ENCODE data around the gene OXNAD1. TPM values are rescaled to one million over a fixed set of nuclear protein-coding genes. Genes with fewer than 3 reads are reported as not detected.

Gene OXNAD1
- total RNA-seq, 2 experiments from 2014 or later: 76.8 to 77.1 TPM

DNA sequence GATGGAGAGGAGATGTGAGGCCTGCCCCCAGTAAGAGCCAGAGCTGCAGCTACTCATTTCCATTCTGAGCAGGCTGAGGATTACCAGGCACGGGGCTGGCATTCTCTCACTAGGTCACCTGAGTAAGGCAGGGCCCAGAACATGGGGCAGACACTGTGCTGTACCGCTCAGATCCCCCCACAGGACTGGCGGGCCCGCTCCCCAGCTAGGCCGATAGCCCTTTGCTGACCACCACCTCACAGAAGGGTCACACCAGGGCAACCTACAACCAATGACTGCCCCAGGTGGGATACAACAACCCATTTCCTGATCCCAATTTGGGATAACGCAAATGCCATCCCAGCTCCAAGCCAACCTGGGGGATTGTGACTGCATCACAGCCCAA lies 52.5 kb downstream of the OXNAD1 start:
- H3K9me3 Mint-ChIP-seq: no peaks in the 10 kb centered on the region
- POLR2A ChIA-PET: interaction anchor here (0.9 to 10.1 kb wide), 6 partner anchors 16 to 49 kb away, joined by 3 to 141 read pairs (median 4); no protein-coding TSS in a partner anchor
- no peaks in the 10 kb centered on the region for H3K27me3 Mint-ChIP-seq
- H3K27ac Mint-ChIP-seq: peak overlapping the region; percentile 83
- peaks cover 47% of the 10 kb centered on the region for H3K36me3 Mint-ChIP-seq
- peaks cover 80% of the 10 kb centered on the region for H3K4me1 Mint-ChIP-seq
- no peak for ATAC-seq (ENCODE audit: low read depth)
- no peak for DNase-seq
- H3K4me3 Mint-ChIP-seq: peak overlapping the region; percentile 52

DNA sequence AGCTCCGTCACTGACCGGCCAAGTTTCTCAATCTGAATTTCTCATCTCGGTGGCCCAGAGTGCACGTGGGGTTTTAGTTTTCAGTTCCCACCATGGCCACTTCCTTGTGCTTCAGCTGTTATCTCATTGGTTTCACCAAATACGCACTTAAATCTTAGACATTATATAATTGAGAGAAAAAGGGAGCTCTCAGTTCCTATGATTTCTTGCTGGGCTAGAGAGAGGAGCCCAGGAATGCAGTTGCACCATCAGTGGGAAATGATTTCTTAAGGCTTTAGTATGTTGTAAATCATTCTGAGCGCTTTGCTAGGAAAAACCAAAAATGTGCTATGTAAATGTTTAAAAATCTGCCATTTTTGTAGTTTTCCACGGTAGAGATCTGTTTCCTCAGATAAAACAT lies 53.2 kb downstream of the OXNAD1 start:
- peaks cover 47% of the 10 kb centered on the region for H3K36me3 Mint-ChIP-seq
- H3K4me3 Mint-ChIP-seq: peak overlapping the region; percentile 52
- ATAC-seq (ENCODE audit: low read depth) (no peak), DNase-seq (no peak)
- H3K27ac Mint-ChIP-seq: peak overlapping the region; percentile 83
- peaks cover 78% of the 10 kb centered on the region for H3K4me1 Mint-ChIP-seq
- POLR2A ChIA-PET: interaction anchor here (0.9 to 10.1 kb wide), 5 partner anchors 20 to 50 kb away, joined by 3 to 141 read pairs (median 5); no protein-coding TSS in a partner anchor
- no peaks in the 10 kb centered on the region for H3K9me3 Mint-ChIP-seq
- H3K27me3 Mint-ChIP-seq: no peaks in the 10 kb centered on the region

- DNase-seq (peak; percentile 60), ATAC-seq (ENCODE audit: low read depth) (peak; percentile 83)
- Mint-ChIP-seq H3K9me3 (no peaks in the 10 kb centered on the region), H3K4me3 (peak overlapping the region; percentile 28), H3K36me3 (peaks cover 49% of the 10 kb centered on the region), H3K27me3 (no peaks in the 10 kb centered on the region), H3K27ac (peak overlapping the region; percentile 83), H3K4me1 (peaks cover 71% of the 10 kb centered on the region)
- POLR2A ChIA-PET: interaction anchor here (0.7 to 10.1 kb wide), 5 partner anchors 17 to 54 kb away, joined by 3 to 141 read pairs (median 5); partner anchors contain the start of genes DPH3 and OXNAD1
Measured at GRCh38 chr3:16319307-16319706, 54.3 kb downstream of the OXNAD1 start.

GRCh38 chr3:16319723-16320122 lies 54.7 kb downstream of the OXNAD1 start:
- no peaks in the 10 kb centered on the region for H3K9me3 Mint-ChIP-seq
- peaks cover 68% of the 10 kb centered on the region for H3K4me1 Mint-ChIP-seq
- no peak overlapping the region for H3K4me3 Mint-ChIP-seq
- POLR2A ChIA-PET: interaction anchor here (1.2 to 10.1 kb wide), 3 partner anchors 27 to 55 kb away, joined by 3 to 141 read pairs (median 5); partner anchors contain the start of genes DPH3 and OXNAD1
- peak overlapping the region; percentile 83 for H3K27ac Mint-ChIP-seq
- no peak for ATAC-seq (ENCODE audit: low read depth)
- peaks cover 50% of the 10 kb centered on the region for H3K36me3 Mint-ChIP-seq
- DNase-seq: no peak
- no peaks in the 10 kb centered on the region for H3K27me3 Mint-ChIP-seq

DNA sequence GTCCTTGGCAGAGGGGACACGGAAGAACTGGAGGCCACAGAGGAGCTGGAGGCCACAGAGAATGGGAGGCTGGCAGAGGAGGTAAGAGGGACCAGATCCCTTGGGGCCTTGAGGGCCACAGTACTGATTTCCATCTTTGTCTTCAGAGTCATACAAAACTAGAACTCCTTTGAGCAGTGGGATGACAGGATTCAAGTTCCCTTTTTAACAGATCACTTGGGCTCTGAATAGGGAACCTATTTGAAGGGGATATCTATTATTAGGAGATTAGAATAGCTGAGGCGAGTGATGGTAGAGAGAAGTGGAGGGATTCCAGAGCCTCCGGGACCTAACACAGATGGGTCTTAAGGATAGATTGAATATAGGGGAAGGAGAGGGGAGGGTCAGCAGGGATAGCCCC lies 55.7 kb downstream of the OXNAD1 start:
- peaks cover 62% of the 10 kb centered on the region for H3K4me1 Mint-ChIP-seq
- no peaks in the 10 kb centered on the region for H3K27me3 Mint-ChIP-seq
- H3K27ac Mint-ChIP-seq: peak overlapping the region; percentile 68
- H3K36me3 Mint-ChIP-seq: peaks cover 46% of the 10 kb centered on the region
- no peaks in the 10 kb centered on the region for H3K9me3 Mint-ChIP-seq
- DNase-seq: no peak
- H3K4me3 Mint-ChIP-seq: no peak overlapping the region
- ATAC-seq (ENCODE audit: low read depth): no peak
- POLR2A ChIA-PET: interaction anchor here (1.5 to 1.6 kb wide), 2 partner anchors 17 to 20 kb away, joined by 4 to 6 read pairs; no protein-coding TSS in a partner anchor

- Mint-ChIP-seq H3K27ac (peak overlapping the region; percentile 68), H3K9me3 (no peaks in the 10 kb centered on the region), H3K27me3 (no peaks in the 10 kb centered on the region), H3K36me3 (peaks cover 45% of the 10 kb centered on the region), H3K4me1 (peaks cover 47% of the 10 kb centered on the region), H3K4me3 (no peak overlapping the region)
- no peak for DNase-seq
- no peak for ATAC-seq (ENCODE audit: low read depth)
- POLR2A ChIA-PET: interaction anchor here (0.7 to 2.2 kb wide), 4 partner anchors 16 to 190 kb away, joined by 3 to 6 read pairs (median 5); no protein-coding TSS in a partner anchor
Measured at GRCh38 chr3:16322189-16322588, 57.2 kb downstream of the OXNAD1 start.

- no peak overlapping the region for H3K4me3 Mint-ChIP-seq
- no peak for DNase-seq
- H3K36me3 Mint-ChIP-seq: peaks cover 48% of the 10 kb centered on the region
- no peaks in the 10 kb centered on the region for H3K27me3 Mint-ChIP-seq
- no peaks in the 10 kb centered on the region for H3K9me3 Mint-ChIP-seq
- H3K27ac Mint-ChIP-seq: peak overlapping the region; percentile 56
- H3K4me1 Mint-ChIP-seq: peaks cover 32% of the 10 kb centered on the region
- no peak for ATAC-seq (ENCODE audit: low read depth)
- POLR2A ChIA-PET: interaction anchor here (2.2 kb wide), 1 partner anchor 35 kb away, joined by 6 read pairs; no protein-coding TSS in a partner anchor
Measured at GRCh38 chr3:16323737-16324136, 58.7 kb downstream of the OXNAD1 start.

- Mint-ChIP-seq H3K9me3 (no peaks in the 10 kb centered on the region), H3K27ac (peak overlapping the region; percentile 16), H3K27me3 (no peaks in the 10 kb centered on the region), H3K4me1 (peaks cover 15% of the 10 kb centered on the region), H3K36me3 (peaks cover 53% of the 10 kb centered on the region), H3K4me3 (no peak overlapping the region)
- POLR2A ChIA-PET: interaction anchor here (1.4 kb wide), 1 partner anchor 35 kb away, joined by 5 read pairs; no protein-coding TSS in a partner anchor
- no peak for ATAC-seq (ENCODE audit: low read depth)
- no peak for DNase-seq
Measured at GRCh38 chr3:16325850-16326249, 60.8 kb downstream of the OXNAD1 start.

- no peak for DNase-seq
- Mint-ChIP-seq H3K36me3 (peaks cover 59% of the 10 kb centered on the region), H3K9me3 (peaks cover 4% of the 10 kb centered on the region), H3K27ac (no peak overlapping the region), H3K4me1 (peaks cover 8% of the 10 kb centered on the region), H3K4me3 (no peak overlapping the region), H3K27me3 (no peaks in the 10 kb centered on the region)
- no peak for ATAC-seq (ENCODE audit: low read depth)
- POLR2A ChIA-PET: interaction anchor here (1.4 kb wide), 1 partner anchor 36 kb away, joined by 5 read pairs; no protein-coding TSS in a partner anchor
Measured at GRCh38 chr3:16326724-16327349, 61.8 kb downstream of the OXNAD1 start.

DNA sequence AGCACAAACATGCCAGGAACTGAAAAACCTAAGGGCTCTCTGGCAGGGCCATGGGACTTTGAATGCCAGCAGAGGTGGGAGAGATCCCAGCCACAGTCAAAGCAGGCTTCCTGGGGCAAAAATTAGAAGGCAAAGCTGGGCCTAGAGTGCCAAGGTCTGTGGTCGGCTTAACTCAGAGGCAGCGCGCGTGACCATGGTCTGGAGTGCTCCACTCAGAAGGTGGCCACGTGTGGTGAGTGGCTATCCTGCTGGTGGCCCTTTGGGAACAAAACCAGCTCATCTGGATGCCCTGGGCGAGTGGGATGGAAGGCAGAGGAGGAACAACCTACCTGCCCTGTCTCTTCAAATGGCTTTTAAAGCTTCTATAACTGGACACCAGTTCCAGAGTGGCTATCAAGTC lies 63.1 kb downstream of the OXNAD1 start:
- Mint-ChIP-seq H3K4me1 (peaks cover 15% of the 10 kb centered on the region), H3K27ac (no peak overlapping the region), H3K36me3 (peaks cover 71% of the 10 kb centered on the region), H3K27me3 (no peaks in the 10 kb centered on the region), H3K4me3 (no peak overlapping the region), H3K9me3 (peaks cover 4% of the 10 kb centered on the region)
- POLR2A ChIA-PET: interaction anchor here (1.1 kb wide), 1 partner anchor 15 kb away, joined by 3 read pairs; no protein-coding TSS in a partner anchor
- ATAC-seq (ENCODE audit: low read depth): no peak
- no peak for DNase-seq

GRCh38 chr3:16329036-16329825 lies 64.2 kb downstream of the OXNAD1 start:
- Mint-ChIP-seq H3K9me3 (peaks cover 4% of the 10 kb centered on the region), H3K36me3 (peaks cover 69% of the 10 kb centered on the region), H3K4me3 (no peak overlapping the region), H3K27me3 (no peaks in the 10 kb centered on the region), H3K27ac (peak overlapping the region; percentile 45), H3K4me1 (peaks cover 12% of the 10 kb centered on the region)
- DNase-seq: no peak
- POLR2A ChIA-PET: no interaction called here
- no peak for ATAC-seq (ENCODE audit: low read depth)

DNA sequence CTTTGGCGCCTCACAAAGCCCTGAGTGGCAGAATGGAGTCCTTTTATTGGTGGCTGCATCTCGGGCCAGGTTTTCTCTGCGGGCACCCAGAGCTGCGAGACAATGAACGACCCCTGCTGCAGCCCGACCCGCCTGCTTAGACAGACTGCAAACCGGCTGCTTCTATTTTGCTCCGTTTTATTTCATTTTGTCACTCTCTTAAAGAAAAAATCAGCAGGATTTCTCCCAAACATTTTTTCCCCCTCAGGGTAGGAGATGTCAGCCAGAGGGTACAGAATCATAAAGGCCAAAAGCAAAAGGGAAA lies 64.8 kb downstream of the OXNAD1 start:
- Mint-ChIP-seq H3K27ac (no peak overlapping the region), H3K4me1 (peaks cover 15% of the 10 kb centered on the region), H3K9me3 (peaks cover 4% of the 10 kb centered on the region), H3K36me3 (peaks cover 72% of the 10 kb centered on the region), H3K27me3 (no peaks in the 10 kb centered on the region), H3K4me3 (no peak overlapping the region)
- POLR2A ChIA-PET: no interaction called here
- DNase-seq (no peak), ATAC-seq (ENCODE audit: low read depth) (no peak)

- ATAC-seq (ENCODE audit: low read depth): no peak
- H3K27ac Mint-ChIP-seq: no peak overlapping the region
Measured at GRCh38 chr3:16330351-16330750, 65.3 kb downstream of the OXNAD1 start.

More at GRCh38 chr3:16330351-16330750, 65.3 kb downstream of the OXNAD1 start:
- Mint-ChIP-seq H3K4me3 (no peak overlapping the region), H3K36me3 (peaks cover 75% of the 10 kb centered on the region), H3K4me1 (peaks cover 13% of the 10 kb centered on the region), H3K9me3 (peaks cover 4% of the 10 kb centered on the region), H3K27me3 (no peaks in the 10 kb centered on the region)
- POLR2A ChIA-PET: no interaction called here
- no peak for DNase-seq
